ENCODE measurements around the gene ZFYVE26. TPM values are rescaled to one million over a fixed set of nuclear protein-coding genes. Genes with fewer than 3 reads are reported as not detected.

ZFYVE26 gene
- total RNA-seq, 6 donors from 2014 or later = 27.7 to 153 (median 44.5) TPM

DNA sequence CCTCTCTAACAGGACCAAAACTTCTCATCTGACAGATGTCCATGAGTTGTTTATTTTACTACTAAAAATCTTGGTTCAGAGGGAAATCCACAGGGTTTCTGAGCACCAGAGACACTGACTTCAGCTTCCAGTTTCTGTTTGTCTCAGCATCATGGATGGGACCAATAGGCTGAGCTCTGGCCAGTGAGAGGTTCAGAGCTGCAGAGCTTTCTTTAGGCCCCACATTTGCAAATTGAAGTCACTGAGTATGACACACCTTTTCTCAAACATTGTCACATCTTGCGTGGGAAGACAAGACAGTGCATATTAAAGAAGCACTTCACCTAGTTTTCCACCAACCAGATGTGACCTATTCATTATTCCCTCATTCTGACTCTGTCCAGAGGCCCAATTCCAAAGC is 69.5 kb downstream of the ZFYVE26 start:
- TF ChIP-seq POLR2A (IDR thresholded peaks at IDR 0.05) (no peak), EP300 (IDR thresholded peaks at IDR 0.05) (no peak), POLR2AphosphoS5 (IDR thresholded peaks at IDR 0.05) (no peak)
- TF ChIP-seq, protein P1, sequence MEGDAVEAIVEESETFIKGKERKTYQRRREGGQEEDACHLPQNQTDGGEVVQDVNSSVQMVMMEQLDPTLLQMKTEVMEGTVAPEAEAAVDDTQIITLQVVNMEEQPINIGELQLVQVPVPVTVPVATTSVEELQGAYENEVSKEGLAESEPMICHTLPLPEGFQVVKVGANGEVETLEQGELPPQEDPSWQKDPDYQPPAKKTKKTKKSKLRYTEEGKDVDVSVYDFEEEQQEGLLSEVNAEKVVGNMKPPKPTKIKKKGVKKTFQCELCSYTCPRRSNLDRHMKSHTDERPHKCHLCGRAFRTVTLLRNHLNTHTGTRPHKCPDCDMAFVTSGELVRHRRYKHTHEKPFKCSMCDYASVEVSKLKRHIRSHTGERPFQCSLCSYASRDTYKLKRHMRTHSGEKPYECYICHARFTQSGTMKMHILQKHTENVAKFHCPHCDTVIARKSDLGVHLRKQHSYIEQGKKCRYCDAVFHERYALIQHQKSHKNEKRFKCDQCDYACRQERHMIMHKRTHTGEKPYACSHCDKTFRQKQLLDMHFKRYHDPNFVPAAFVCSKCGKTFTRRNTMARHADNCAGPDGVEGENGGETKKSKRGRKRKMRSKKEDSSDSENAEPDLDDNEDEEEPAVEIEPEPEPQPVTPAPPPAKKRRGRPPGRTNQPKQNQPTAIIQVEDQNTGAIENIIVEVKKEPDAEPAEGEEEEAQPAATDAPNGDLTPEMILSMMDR (IDR thresholded peaks at IDR 0.05) = no peak
- no peaks in the 10 kb centered on the region for H3K4me1 ChIP-seq

DNA sequence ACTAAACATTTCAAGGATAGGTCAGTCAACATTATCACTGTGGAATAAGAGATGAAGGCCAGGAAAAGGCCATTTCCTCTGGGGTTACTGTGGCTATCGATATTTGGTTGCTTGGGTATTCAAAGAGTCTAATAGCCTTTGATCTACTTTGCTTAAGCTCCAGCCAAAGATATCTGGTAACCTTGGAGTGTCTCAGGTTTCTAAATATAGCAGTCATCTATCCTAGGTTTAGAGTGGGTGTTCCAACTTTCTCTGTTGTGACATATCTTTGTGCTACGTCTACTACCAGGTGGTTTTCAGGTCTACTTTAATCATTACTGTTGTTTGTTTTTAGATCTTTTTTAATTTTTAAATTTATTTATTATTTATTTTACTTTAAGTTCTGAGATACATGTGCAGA is 72.3 kb downstream of the ZFYVE26 start:
- ATAC-seq (ENCODE audit: low FRiP score in 2 of 2) (no peak), DNase-seq (no peak)
- no peaks in the 10 kb centered on the region for H3K4me1 ChIP-seq
- H3K4me3 ChIP-seq = no peak overlapping the region
- WGBS, 2 donors = 67 to 83% methylated on average over 2 of the region's 2 CpGs
- TF ChIP-seq POLR2AphosphoS5 (IDR thresholded peaks at IDR 0.05) (no peak), POLR2A (IDR thresholded peaks at IDR 0.05) (no peak), EP300 (IDR thresholded peaks at IDR 0.05) (no peak)
- TF ChIP-seq, protein P1 (IDR thresholded peaks at IDR 0.05) = no peak
- no peaks in the 10 kb centered on the region for H3K27me3 ChIP-seq
- no peak overlapping the region for H3K27ac ChIP-seq
- H3K36me3 ChIP-seq = peaks cover 7 to 22% (median 13%) of the 10 kb centered on the region in 4 donors
- H3K9me3 ChIP-seq = no peaks in the 10 kb centered on the region

More for the DNA sequence above, 69.5 kb downstream of the ZFYVE26 start:
- H3K36me3 ChIP-seq = peaks cover 25 to 51% (median 40%) of the 10 kb centered on the region in 4 donors
- H3K9me3 ChIP-seq = no peaks in the 10 kb centered on the region
- 93 to 100% methylated on average over 1 of the region's 1 CpG for WGBS, 2 donors
- no peaks in the 10 kb centered on the region for H3K27me3 ChIP-seq
- DNase-seq (no peak), ATAC-seq (ENCODE audit: low FRiP score in 2 of 2) (no peak)
- H3K4me3 ChIP-seq = no peak overlapping the region
- no peak overlapping the region for H3K27ac ChIP-seq

DNA sequence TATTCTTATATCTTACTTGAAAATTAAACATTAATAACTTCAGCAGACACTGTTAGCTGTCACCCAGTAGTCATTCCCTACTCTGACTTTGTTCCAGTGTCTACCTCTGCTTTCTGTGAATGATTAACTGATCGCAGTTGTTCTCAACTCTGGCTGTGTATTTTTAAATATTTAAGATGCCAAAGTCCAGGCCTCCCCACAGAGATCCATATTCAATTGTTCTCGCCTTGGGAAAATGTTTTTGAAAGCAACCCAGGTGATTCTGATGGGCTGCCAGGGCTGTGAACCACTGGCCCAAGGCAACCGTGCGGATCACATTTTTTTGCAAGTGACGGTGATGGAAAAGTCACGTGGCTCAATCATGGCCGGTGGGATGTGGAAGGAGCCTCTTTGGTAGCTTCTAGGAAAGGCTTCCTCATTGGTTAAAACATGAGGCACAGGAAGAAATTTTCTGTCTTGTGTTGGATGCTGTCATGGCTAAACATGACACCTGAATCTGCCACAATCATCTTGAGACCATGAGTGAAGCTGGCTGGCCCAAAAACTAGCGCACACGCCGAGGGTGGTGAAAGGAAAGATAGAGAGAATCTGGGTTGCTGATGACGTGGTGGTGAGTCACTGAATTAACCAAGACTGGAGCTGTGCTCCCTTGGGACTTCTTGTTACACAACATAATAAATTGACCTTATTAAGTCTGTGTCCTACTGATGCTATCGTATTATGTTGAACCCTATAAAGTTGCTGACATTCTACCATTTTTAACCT is 77.5 kb downstream of the ZFYVE26 start:
- H3K27ac ChIP-seq = no peak overlapping the region
- no peaks in the 10 kb centered on the region for H3K9me3 ChIP-seq
- ATAC-seq (ENCODE audit: low FRiP score in 2 of 2) = peak in 1 of 2 donors; percentile 90
- peak in 1 of 2 donors; percentile 31 for DNase-seq
- 73 to 75% methylated on average over 12 of the region's 12 CpGs for WGBS, 2 donors
- H3K4me1 ChIP-seq = peaks cover 0 to 8% (median 0%) of the 10 kb centered on the region in 4 donors
- H3K27me3 ChIP-seq = no peaks in the 10 kb centered on the region
- H3K4me3 ChIP-seq = no peak overlapping the region
- H3K36me3 ChIP-seq = no peaks in the 10 kb centered on the region
- TF ChIP-seq EP300 (IDR thresholded peaks at IDR 0.05) = no peak
- no peak for TF ChIP-seq POLR2AphosphoS5 (IDR thresholded peaks at IDR 0.05)
- TF ChIP-seq, protein P1 (IDR thresholded peaks at IDR 0.05) = no peak
- no peak for TF ChIP-seq POLR2A (IDR thresholded peaks at IDR 0.05)

DNA sequence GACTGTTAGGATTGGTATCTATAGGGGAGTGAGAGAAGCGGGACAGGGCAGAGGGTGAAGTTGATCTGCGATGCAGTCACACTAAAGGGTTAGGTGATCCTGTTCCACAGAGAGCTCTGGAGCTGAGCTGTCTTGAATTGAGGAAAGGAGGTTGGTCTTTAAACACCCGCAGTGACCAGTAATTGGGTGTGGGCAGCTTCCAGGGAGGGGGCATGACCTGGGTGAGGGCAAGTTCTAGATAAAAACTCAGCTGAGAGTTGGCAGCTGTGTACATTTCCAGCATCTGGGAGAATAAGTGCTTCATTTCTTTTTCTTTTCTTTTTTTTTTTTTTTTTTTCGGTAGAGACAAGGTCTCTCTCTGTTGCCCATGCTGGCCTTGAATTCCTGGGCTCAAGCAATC is 79.6 kb downstream of the ZFYVE26 start:
- H3K4me1 ChIP-seq = peaks cover 0 to 8% (median 0%) of the 10 kb centered on the region in 4 donors
- TF ChIP-seq EP300 (IDR thresholded peaks at IDR 0.05) = no peak
- H3K36me3 ChIP-seq = no peaks in the 10 kb centered on the region
- H3K27ac ChIP-seq = no peak overlapping the region
- no peak for DNase-seq
- WGBS, 2 donors = 75 to 92% methylated on average over 4 of the region's 4 CpGs
- no peak for ATAC-seq (ENCODE audit: low FRiP score in 2 of 2)
- H3K9me3 ChIP-seq = no peaks in the 10 kb centered on the region
- H3K27me3 ChIP-seq = no peaks in the 10 kb centered on the region
- no peak overlapping the region for H3K4me3 ChIP-seq

GRCh38 chr14:67735336-67736147 is 80.8 kb downstream of the ZFYVE26 start:
- ATAC-seq (ENCODE audit: low FRiP score in 2 of 2) = no peak
- Histone ChIP-seq H3K9me3 (no peaks in the 10 kb centered on the region), H3K27ac (no peak overlapping the region), H3K4me3 (no peak overlapping the region), H3K27me3 (no peaks in the 10 kb centered on the region), H3K4me1 (peaks cover 0 to 8% (median 0%) of the 10 kb centered on the region in 4 donors), H3K36me3 (no peaks in the 10 kb centered on the region)
- WGBS, 2 donors = 63 to 67% methylated on average over 10 of the region's 10 CpGs
- TF ChIP-seq, protein P1 (IDR thresholded peaks at IDR 0.05) = no peak
- TF ChIP-seq POLR2A (IDR thresholded peaks at IDR 0.05) = no peak
- TF ChIP-seq POLR2AphosphoS5 (IDR thresholded peaks at IDR 0.05) = no peak
- TF ChIP-seq EP300 (IDR thresholded peaks at IDR 0.05) = no peak
- DNase-seq = no peak

Measured in upper lobe of left lung (tissue), 6 donors.